ENCODE data around the gene MOB2.

MOB2 gene

GRCh38 chr11:1454576-1454975, 32.0 kb downstream of the MOB2 start:
- no peak overlapping the region for H3K4me2 ChIP-seq (ENCODE audit: low read depth, low read length, poor library complexity, severe bottlenecking)
- H3K9me2 ChIP-seq (replicated peaks; ENCODE audit: insufficient read depth, low read length) = no peaks in the 10 kb centered on the region
- H3K27me3 ChIP-seq (ENCODE audit: low read length) = no peaks in the 10 kb centered on the region
- H3K9ac ChIP-seq (ENCODE audit: low read length) = no peak overlapping the region
- no peak overlapping the region for H3K27ac ChIP-seq (ENCODE audit: low read depth, low read length)
- no peaks in the 10 kb centered on the region for H4K20me1 ChIP-seq (ENCODE audit: low read depth, low read length)
- no peak overlapping the region for H3K4me3 ChIP-seq (ENCODE audit: insufficient read depth, low read length, poor library complexity, severe bottlenecking)
- H3K79me2 ChIP-seq (ENCODE audit: insufficient read depth, low read length) = no peaks in the 10 kb centered on the region
- no peaks in the 10 kb centered on the region for H3K9me3 ChIP-seq (ENCODE audit: insufficient read depth, low read length)
- H3K36me3 ChIP-seq (ENCODE audit: low read length) = no peaks in the 10 kb centered on the region
- TF ChIP-seq CTCF (IDR thresholded peaks at IDR 0.05; ENCODE audit: insufficient read depth, low read length, poor library complexity, severe bottlenecking) (no peak), EZH2phosphoT487 (conservative IDR thresholded peaks at IDR 0.05; ENCODE audit: low read length) (no peak)
- H3F3A ChIP-seq (ENCODE audit: insufficient read depth) = no peaks in the 10 kb centered on the region
- H2AFZ ChIP-seq (ENCODE audit: low read depth, low read length, severe bottlenecking) = no peak overlapping the region

GRCh38 chr11:1453611-1454034, 33.0 kb downstream of the MOB2 start:
- H3K27me3 ChIP-seq (ENCODE audit: low read length) = no peaks in the 10 kb centered on the region
- no peak overlapping the region for H2AFZ ChIP-seq (ENCODE audit: low read depth, low read length, severe bottlenecking)
- H3K4me2 ChIP-seq (ENCODE audit: low read depth, low read length, poor library complexity, severe bottlenecking) = no peak overlapping the region
- TF ChIP-seq CTCF (IDR thresholded peaks at IDR 0.05; ENCODE audit: insufficient read depth, low read length, poor library complexity, severe bottlenecking) (peak; percentile 61), EZH2phosphoT487 (conservative IDR thresholded peaks at IDR 0.05; ENCODE audit: low read length) (no peak)
- H3K79me2 ChIP-seq (ENCODE audit: insufficient read depth, low read length) = no peaks in the 10 kb centered on the region
- H4K20me1 ChIP-seq (ENCODE audit: low read depth, low read length) = no peaks in the 10 kb centered on the region
- H3F3A ChIP-seq (ENCODE audit: insufficient read depth) = no peaks in the 10 kb centered on the region
- no peak overlapping the region for H3K27ac ChIP-seq (ENCODE audit: low read depth, low read length)
- H3K36me3 ChIP-seq (ENCODE audit: low read length) = no peaks in the 10 kb centered on the region
- no peaks in the 10 kb centered on the region for H3K9me2 ChIP-seq (replicated peaks; ENCODE audit: insufficient read depth, low read length)
- no peaks in the 10 kb centered on the region for H3K9me3 ChIP-seq (ENCODE audit: insufficient read depth, low read length)
- H3K9ac ChIP-seq (ENCODE audit: low read length) = no peak overlapping the region
- no peak overlapping the region for H3K4me3 ChIP-seq (ENCODE audit: insufficient read depth, low read length, poor library complexity, severe bottlenecking)

GRCh38 chr11:1452744-1453143, 33.8 kb downstream of the MOB2 start:
- Histone ChIP-seq H4K20me1 (ENCODE audit: low read depth, low read length) (no peaks in the 10 kb centered on the region), H3K9me2 (replicated peaks; ENCODE audit: insufficient read depth, low read length) (no peaks in the 10 kb centered on the region), H3K9ac (ENCODE audit: low read length) (no peak overlapping the region), H3K4me2 (ENCODE audit: low read depth, low read length, poor library complexity, severe bottlenecking) (no peak overlapping the region), H3K9me3 (ENCODE audit: insufficient read depth, low read length) (no peaks in the 10 kb centered on the region), H2AFZ (ENCODE audit: low read depth, low read length, severe bottlenecking) (no peak overlapping the region), H3K27ac (ENCODE audit: low read depth, low read length) (no peak overlapping the region), H3K27me3 (ENCODE audit: low read length) (no peaks in the 10 kb centered on the region), H3K4me3 (ENCODE audit: insufficient read depth, low read length, poor library complexity, severe bottlenecking) (no peak overlapping the region), H3F3A (ENCODE audit: insufficient read depth) (no peaks in the 10 kb centered on the region), H3K79me2 (ENCODE audit: insufficient read depth, low read length) (no peaks in the 10 kb centered on the region), H3K36me3 (ENCODE audit: low read length) (no peaks in the 10 kb centered on the region)
- TF ChIP-seq CTCF (IDR thresholded peaks at IDR 0.05; ENCODE audit: insufficient read depth, low read length, poor library complexity, severe bottlenecking) (no peak), EZH2phosphoT487 (conservative IDR thresholded peaks at IDR 0.05; ENCODE audit: low read length) (no peak)
